GM08714 (cell line): ENCODE data around the gene SPPL2C.

ENCODE experiments used
- H3K4me3 ChIP-seq: fragments of 200-500 bp; sonication (Bioruptor generic); 2 replicates; pipeline ENCODE4 v1.5.1; 2014; ENCODE audit warnings: mild to moderate bottlenecking, low read length, inconsistent platforms
- ZNF274 ChIP-seq: IDR thresholded peaks from 2 replicates; pipeline ENCODE4 v1.6.1; 2012; ENCODE audit warnings: mild to moderate bottlenecking, low read depth, low read length

The SPPL2C gene

GRCh38 chr17:45823598-45823997 is 21.1 kb upstream of the SPPL2C start:
- no peak overlapping the region for H3K4me3 ChIP-seq
- TF ChIP-seq ZNF274 = no peak

- no peak for TF ChIP-seq ZNF274
- H3K4me3 ChIP-seq = no peak overlapping the region
These were observed 20.2 kb upstream of the SPPL2C start for GRCh38 chr17:45824475-45824874.

GRCh38 chr17:45824901-45825492 is 19.7 kb upstream of the SPPL2C start:
- no peak for TF ChIP-seq ZNF274
- no peak overlapping the region for H3K4me3 ChIP-seq

GRCh38 chr17:45825792-45826191 is 18.9 kb upstream of the SPPL2C start:
- TF ChIP-seq ZNF274 = no peak
- no peak overlapping the region for H3K4me3 ChIP-seq

- TF ChIP-seq ZNF274 = no peak
- H3K4me3 ChIP-seq = no peak overlapping the region
These were observed 17.6 kb upstream of the SPPL2C start for GRCh38 chr17:45826919-45827588.

GRCh38 chr17:45828171-45828570 is 16.5 kb upstream of the SPPL2C start:
- no peak for TF ChIP-seq ZNF274
- no peak overlapping the region for H3K4me3 ChIP-seq

GRCh38 chr17:45828582-45829133 is 16.0 kb upstream of the SPPL2C start:
- no peak overlapping the region for H3K4me3 ChIP-seq
- TF ChIP-seq ZNF274 = no peak

- no peak overlapping the region for H3K4me3 ChIP-seq
- TF ChIP-seq ZNF274 = no peak
These were observed 10.8 kb upstream of the SPPL2C start for GRCh38 chr17:45833920-45834319.

- no peak for TF ChIP-seq ZNF274
- H3K4me3 ChIP-seq = no peak overlapping the region
These were observed 9.9 kb upstream of the SPPL2C start for GRCh38 chr17:45834471-45835396.

- TF ChIP-seq ZNF274 = no peak
- no peak overlapping the region for H3K4me3 ChIP-seq
These were observed 9.2 kb upstream of the SPPL2C start for GRCh38 chr17:45835481-45835880.

- H3K4me3 ChIP-seq = no peak overlapping the region
- TF ChIP-seq ZNF274 = no peak
These were observed 8.3 kb upstream of the SPPL2C start for GRCh38 chr17:45836047-45837044.

- no peak for TF ChIP-seq ZNF274
- H3K4me3 ChIP-seq = no peak overlapping the region
These were observed 7.5 kb upstream of the SPPL2C start for GRCh38 chr17:45837187-45837586.

GRCh38 chr17:45837603-45838002 is 7.1 kb upstream of the SPPL2C start:
- no peak overlapping the region for H3K4me3 ChIP-seq

More at GRCh38 chr17:45837603-45838002, 7.1 kb upstream of the SPPL2C start:
- TF ChIP-seq ZNF274 = no peak
